ENCODE data around the gene NFILZ.

Gene NFILZ

DNA sequence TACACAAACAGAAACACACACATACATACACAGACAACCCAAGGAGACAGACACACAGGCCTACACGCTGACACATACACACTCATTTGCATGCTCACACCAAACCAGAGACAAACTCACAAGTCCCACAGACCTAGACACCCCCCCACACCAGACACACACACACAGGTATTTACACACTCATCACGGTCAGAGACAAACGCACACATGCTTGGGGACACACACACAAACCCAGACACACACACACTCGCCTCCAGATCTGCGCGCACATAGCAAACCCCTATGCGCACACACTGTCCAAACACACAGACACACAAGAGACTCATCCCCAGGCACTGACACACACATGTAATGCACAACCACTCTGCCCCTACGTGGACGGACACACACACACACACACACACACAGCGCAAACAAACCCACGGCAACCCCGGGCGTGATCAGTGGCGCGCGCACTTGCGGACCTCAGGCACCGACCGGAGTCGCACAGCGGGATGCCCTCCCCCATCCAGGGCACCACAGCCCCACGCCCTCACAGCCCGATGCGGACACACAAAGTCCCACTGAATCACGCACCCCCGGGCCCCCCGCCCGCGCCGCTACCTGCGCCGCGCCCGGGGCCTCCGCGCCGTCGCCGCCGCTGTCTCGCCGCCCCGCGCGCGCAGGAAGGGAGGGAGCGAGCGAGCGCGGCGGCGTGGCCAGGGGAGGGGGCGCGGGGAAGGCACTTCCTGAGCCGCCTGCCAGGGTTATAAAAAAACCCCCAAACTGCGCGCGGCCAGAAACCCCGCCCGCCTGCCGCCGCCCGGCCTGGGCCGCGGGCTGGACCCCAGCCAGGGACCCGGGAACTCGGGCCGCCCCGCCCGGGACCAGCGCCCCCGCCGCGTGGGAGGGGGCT, 20.1 kb upstream of the NFILZ start, which contains the start of gene ADAMTS10:
TSS of gene ADAMTS10 (minus strand) at position 675 of the 895 bp plus-strand sequence. CDS start 5,005 bp downstream, outside the sequence.
- H3K9me3 ChIP-seq (ENCODE audit: severe bottlenecking): no peaks in the 10 kb centered on the region
- H3K27ac ChIP-seq: peak within 1 kb of the TSS; percentile 1; the same call in 1 of the 2 replicates
- peak within 1 kb of the TSS; percentile 58 for H3K4me3 ChIP-seq (ENCODE audit: low read depth, low read length)
- H3K27me3 ChIP-seq (ENCODE audit: insufficient read depth, low read depth, severe bottlenecking): peaks cover 2% of the 10 kb centered on the region
- no peaks in the 10 kb centered on the region for H3K36me3 ChIP-seq
- TF ChIP-seq, protein P1, sequence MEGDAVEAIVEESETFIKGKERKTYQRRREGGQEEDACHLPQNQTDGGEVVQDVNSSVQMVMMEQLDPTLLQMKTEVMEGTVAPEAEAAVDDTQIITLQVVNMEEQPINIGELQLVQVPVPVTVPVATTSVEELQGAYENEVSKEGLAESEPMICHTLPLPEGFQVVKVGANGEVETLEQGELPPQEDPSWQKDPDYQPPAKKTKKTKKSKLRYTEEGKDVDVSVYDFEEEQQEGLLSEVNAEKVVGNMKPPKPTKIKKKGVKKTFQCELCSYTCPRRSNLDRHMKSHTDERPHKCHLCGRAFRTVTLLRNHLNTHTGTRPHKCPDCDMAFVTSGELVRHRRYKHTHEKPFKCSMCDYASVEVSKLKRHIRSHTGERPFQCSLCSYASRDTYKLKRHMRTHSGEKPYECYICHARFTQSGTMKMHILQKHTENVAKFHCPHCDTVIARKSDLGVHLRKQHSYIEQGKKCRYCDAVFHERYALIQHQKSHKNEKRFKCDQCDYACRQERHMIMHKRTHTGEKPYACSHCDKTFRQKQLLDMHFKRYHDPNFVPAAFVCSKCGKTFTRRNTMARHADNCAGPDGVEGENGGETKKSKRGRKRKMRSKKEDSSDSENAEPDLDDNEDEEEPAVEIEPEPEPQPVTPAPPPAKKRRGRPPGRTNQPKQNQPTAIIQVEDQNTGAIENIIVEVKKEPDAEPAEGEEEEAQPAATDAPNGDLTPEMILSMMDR (IDR thresholded peaks at IDR 0.05; ENCODE audit: low read depth, low read length): no peak
- DNase-seq: peak; percentile 30

DNA sequence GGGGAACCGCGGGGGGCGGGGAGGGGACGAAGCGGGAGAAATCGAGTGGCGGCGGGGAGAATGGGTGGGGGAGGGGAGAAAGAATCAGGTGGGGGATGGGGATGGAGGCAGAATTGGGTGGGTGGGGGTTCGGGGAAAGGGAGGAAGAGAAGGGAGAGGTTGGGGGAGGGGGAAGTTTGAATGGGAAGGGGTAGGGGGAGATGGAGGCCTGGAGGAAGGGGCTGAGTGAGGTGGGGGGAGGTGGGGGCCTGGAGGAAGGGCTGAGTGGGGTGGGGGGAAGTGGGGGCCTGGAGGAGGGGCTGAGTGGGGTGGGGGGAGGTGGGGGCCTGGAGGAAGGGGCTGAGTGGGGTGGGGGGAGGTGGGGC, 19.5 kb upstream of the NFILZ start:
- no peak for DNase-seq
- Histone ChIP-seq H3K27ac (no peak overlapping the region), H3K36me3 (no peaks in the 10 kb centered on the region), H3K9me3 (ENCODE audit: severe bottlenecking) (no peaks in the 10 kb centered on the region), H3K4me3 (ENCODE audit: low read depth, low read length) (peak overlapping the region; percentile 58), H3K27me3 (ENCODE audit: insufficient read depth, low read depth, severe bottlenecking) (peaks cover 4% of the 10 kb centered on the region)
- TF ChIP-seq, protein P1 (IDR thresholded peaks at IDR 0.05; ENCODE audit: low read depth, low read length): no peak

DNA sequence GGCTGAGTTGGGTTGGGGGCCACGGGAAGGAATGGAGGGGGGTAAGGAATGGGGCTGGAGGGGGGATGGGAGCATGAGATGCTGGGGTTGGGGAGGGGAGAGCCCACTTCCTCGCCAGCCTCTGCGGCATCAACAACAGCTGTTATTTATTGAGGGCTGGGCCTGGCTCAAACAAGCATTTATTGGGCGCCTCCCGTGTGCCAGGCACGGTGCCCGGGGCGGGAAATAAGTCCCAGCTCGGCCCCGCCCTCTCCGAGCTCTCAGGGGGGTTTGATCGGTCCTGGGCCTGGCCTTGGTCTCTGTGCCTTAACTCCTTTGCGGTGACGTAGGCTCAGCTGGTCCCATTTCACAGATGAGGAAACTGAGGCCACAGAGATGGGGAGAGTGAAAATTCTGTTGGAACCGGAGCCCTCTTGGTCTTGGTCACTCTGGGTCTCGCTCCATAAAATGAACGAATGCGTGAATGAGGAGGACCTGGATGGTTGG, 19.0 kb upstream of the NFILZ start:
- Histone ChIP-seq H3K27me3 (ENCODE audit: insufficient read depth, low read depth, severe bottlenecking) (peaks cover 6% of the 10 kb centered on the region), H3K9me3 (ENCODE audit: severe bottlenecking) (no peaks in the 10 kb centered on the region), H3K36me3 (no peaks in the 10 kb centered on the region), H3K27ac (no peak overlapping the region), H3K4me3 (ENCODE audit: low read depth, low read length) (no peak overlapping the region)
- TF ChIP-seq, protein P1 (IDR thresholded peaks at IDR 0.05; ENCODE audit: low read depth, low read length): no peak
- no peak for DNase-seq

DNA sequence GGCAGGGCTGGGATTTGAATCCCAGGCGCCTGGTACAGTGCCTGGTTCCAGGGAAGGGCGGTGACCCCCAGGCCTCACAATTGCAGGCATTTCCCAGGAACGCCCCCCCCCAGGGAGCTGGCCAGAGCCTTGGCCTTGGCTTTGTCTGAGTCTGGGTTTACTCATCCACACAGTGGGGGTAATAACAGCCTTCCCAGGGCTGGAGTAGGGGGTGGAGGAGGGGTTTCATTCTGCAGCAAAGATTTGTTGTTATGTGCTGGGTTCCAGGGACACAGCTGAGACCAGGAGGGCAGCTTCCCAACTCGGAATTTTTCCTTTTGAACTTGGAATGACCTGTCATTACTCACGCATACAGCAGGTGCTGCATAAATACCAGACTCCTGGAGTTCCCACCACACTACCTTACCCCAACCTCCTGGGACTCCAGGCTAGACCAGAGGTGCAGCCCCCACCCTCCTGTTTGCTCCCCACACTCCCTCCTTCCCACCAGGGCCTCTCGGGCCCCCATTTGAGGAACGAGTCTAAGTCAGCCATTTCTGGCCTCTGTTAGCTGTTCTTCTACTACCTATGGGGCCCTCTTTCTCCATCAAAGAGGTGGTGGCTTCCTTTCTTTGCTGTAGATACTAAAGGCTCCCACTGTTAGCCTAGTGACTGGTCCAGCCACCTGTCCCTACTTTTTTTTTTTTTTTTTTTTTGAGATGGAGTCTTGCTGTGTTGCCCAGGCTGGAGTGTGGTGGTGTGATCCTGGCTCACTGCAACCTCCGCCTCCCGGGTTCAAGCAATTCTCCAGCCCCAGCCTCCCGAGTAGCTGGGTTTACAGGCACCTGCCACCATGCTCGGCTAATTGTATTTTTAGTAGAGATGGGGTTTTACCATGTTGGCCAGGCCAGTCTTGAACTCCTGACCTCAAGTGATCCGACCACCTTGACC, 18.3 kb upstream of the NFILZ start:
- Histone ChIP-seq H3K4me3 (ENCODE audit: low read depth, low read length) (no peak overlapping the region), H3K27me3 (ENCODE audit: insufficient read depth, low read depth, severe bottlenecking) (peaks cover 10% of the 10 kb centered on the region), H3K36me3 (no peaks in the 10 kb centered on the region), H3K9me3 (ENCODE audit: severe bottlenecking) (no peaks in the 10 kb centered on the region), H3K27ac (no peak overlapping the region)
- TF ChIP-seq, protein P1 (IDR thresholded peaks at IDR 0.05; ENCODE audit: low read depth, low read length): no peak
- no peak for DNase-seq

DNA sequence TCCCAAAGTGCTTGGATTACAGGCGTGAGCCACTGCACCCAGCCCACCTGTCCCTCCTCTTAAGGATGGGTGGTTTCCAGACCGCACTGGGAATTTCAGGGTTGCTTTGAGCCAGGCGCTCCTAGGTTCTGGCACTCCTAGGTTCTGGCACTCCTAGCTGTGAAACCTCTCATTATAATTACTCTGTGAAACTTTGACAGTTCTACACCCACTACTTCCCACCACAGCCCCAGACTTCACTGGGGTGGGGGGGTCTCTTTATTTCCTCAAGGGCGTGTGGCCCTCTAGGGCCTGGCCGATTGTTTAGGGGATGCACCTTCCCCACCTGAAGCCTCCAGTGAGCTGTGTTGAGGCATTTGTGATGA, 17.6 kb upstream of the NFILZ start:
- H3K27me3 ChIP-seq (ENCODE audit: insufficient read depth, low read depth, severe bottlenecking): peaks cover 15% of the 10 kb centered on the region
- no peak overlapping the region for H3K27ac ChIP-seq
- DNase-seq: no peak
- TF ChIP-seq, protein P1 (IDR thresholded peaks at IDR 0.05; ENCODE audit: low read depth, low read length): no peak
- no peak overlapping the region for H3K4me3 ChIP-seq (ENCODE audit: low read depth, low read length)
- no peaks in the 10 kb centered on the region for H3K9me3 ChIP-seq (ENCODE audit: severe bottlenecking)
- H3K36me3 ChIP-seq: no peaks in the 10 kb centered on the region

Measured in WERI-Rb-1 (cell line).